Cardiac muscle cell (in vitro differentiated cells and primary cell): Measurements from ENCODE around the gene PLCB2. TPM values are rescaled to one million over a fixed set of nuclear protein-coding genes. Genes with fewer than 3 reads are reported as not detected.
A peak's percentile ranks its signal among the peaks of the same experiment; 100 is the strongest.

ENCODE experiments used
- DNase-seq, 2 donors: peaks; one replicate each; pipeline versions ENCODE4 v3.0.0 to v3.0.0-alpha.2; 2010 to 2017; ENCODE audit warnings: low read depth in 1 of 2, low spot score in 1 of 2
- H3K27ac ChIP-seq: fragments of 200-600 bp; sonication (generic); 2 replicates; pipeline ENCODE4 v1.5.1; 2016
- H3K27me3 ChIP-seq: fragments of 200-600 bp; sonication (generic); 2 replicates; pipeline ENCODE4 v1.6.0; 2016; ENCODE audit warnings: control low read depth
- H3K36me3 ChIP-seq: fragments of 200-600 bp; sonication (generic); 2 replicates; pipeline ENCODE4 v1.5.1; 2016; ENCODE audit warnings: control low read depth
- H3K4me1 ChIP-seq: fragments of 200-600 bp; sonication (generic); 2 replicates; pipeline ENCODE4 v1.8.1; 2017; ENCODE audit warnings: low read depth, mild to moderate bottlenecking, mixed run types
- H3K4me3 ChIP-seq: fragments of 200-600 bp; sonication (generic); 2 replicates; pipeline ENCODE4 v1.5.1; 2016; ENCODE audit warnings: mild to moderate bottlenecking
- H3K9me3 ChIP-seq: fragments of 200-600 bp; sonication (generic); 2 replicates; pipeline ENCODE4 v1.5.1; 2017; ENCODE audit warnings: low read depth, mild to moderate bottlenecking, control low read depth
- polyA plus RNA-seq: library from polyadenylated mRNA; unstranded; fragments of >200 nt; fragmentation: Nextera tagmentation; extraction: Ambion mirVana; gene quantifications from 2 replicates; pipeline ENCODE4 v1.2.1, GENCODE V29; 2016
- total RNA-seq: library from RNA; depleted of rRNA; stranded (reverse); fragments of >200 nt; gene quantifications from 2 replicates; pipeline ENCODE4 v1.2.3, GENCODE V29; 2016
- TF ChIP-seq, protein P1 (sequence below): IDR thresholded peaks from 2 replicates; pipeline ENCODE4 v1.5.1; 2012; ENCODE audit warnings: low read depth, mild to moderate bottlenecking, low read length

PLCB2 gene
- total and polyA plus RNA-seq, 2 experiments from 2014 or later = 28.3 to 41.2 TPM

- no peak overlapping the region for H3K4me3 ChIP-seq
- peak overlapping the region; percentile 97 for H3K27ac ChIP-seq
- no peaks in the 10 kb centered on the region for H3K36me3 ChIP-seq
- H3K9me3 ChIP-seq = no peaks in the 10 kb centered on the region
- no peaks in the 10 kb centered on the region for H3K27me3 ChIP-seq
- H3K4me1 ChIP-seq = peaks cover 42% of the 10 kb centered on the region
- DNase-seq = peak; percentile 53 to 88
- TF ChIP-seq, protein P1, sequence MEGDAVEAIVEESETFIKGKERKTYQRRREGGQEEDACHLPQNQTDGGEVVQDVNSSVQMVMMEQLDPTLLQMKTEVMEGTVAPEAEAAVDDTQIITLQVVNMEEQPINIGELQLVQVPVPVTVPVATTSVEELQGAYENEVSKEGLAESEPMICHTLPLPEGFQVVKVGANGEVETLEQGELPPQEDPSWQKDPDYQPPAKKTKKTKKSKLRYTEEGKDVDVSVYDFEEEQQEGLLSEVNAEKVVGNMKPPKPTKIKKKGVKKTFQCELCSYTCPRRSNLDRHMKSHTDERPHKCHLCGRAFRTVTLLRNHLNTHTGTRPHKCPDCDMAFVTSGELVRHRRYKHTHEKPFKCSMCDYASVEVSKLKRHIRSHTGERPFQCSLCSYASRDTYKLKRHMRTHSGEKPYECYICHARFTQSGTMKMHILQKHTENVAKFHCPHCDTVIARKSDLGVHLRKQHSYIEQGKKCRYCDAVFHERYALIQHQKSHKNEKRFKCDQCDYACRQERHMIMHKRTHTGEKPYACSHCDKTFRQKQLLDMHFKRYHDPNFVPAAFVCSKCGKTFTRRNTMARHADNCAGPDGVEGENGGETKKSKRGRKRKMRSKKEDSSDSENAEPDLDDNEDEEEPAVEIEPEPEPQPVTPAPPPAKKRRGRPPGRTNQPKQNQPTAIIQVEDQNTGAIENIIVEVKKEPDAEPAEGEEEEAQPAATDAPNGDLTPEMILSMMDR = no peak
These were observed 6.1 kb downstream of the PLCB2 start for GRCh38 chr15:40301467-40302179.

DNA sequence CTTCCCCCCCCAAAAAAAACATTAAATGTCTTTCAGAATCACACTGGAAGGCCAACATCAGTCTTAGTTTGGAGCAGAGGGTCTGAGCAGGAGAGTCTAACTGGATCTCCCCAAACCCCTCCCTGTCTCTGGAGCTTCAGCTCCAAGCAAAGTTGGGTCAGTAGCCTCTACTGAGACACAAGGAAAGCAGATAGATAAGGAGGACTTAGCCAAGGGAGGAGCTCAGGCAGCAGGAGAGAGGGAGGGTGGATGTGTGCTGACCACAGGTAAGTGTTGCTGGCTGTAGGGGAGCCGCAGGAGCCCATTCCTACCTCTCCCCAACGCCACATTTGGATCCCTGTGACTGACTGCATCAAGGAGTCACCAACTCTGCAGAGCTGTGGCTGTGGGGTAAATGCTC, 7.0 kb downstream of the PLCB2 start:
- peak overlapping the region; percentile 97 for H3K27ac ChIP-seq
- no peak overlapping the region for H3K4me3 ChIP-seq
- H3K9me3 ChIP-seq = no peaks in the 10 kb centered on the region
- peaks cover 48% of the 10 kb centered on the region for H3K4me1 ChIP-seq
- no peaks in the 10 kb centered on the region for H3K27me3 ChIP-seq
- H3K36me3 ChIP-seq = no peaks in the 10 kb centered on the region
- no peak for DNase-seq
- TF ChIP-seq, protein P1 = no peak

DNA sequence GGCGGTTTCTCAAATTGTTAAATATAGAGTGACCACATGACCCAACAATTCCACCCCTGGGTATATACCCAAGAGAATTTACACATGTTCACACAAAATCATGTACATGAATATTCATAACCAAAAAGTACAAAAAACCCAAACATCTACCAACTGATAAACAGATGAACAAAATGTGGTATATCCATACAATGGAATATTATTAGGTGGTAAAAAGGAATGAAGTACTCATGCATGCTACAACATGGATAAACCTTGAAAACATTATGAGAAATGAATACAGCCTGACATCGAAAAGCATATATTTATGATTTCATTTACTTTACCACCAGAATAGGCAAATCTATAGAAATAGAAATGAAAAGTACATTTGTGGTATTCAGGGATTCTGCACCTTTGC, 7.4 kb downstream of the PLCB2 start:
- Histone ChIP-seq H3K4me1 (peaks cover 51% of the 10 kb centered on the region), H3K27me3 (no peaks in the 10 kb centered on the region), H3K27ac (peak overlapping the region; percentile 97), H3K9me3 (no peaks in the 10 kb centered on the region), H3K4me3 (no peak overlapping the region), H3K36me3 (no peaks in the 10 kb centered on the region)
- TF ChIP-seq, protein P1 = no peak
- DNase-seq = no peak

- no peak overlapping the region for H3K4me3 ChIP-seq
- no peak for DNase-seq
- H3K4me1 ChIP-seq = peaks cover 64% of the 10 kb centered on the region
- H3K27ac ChIP-seq = no peak overlapping the region
- H3K36me3 ChIP-seq = no peaks in the 10 kb centered on the region
- TF ChIP-seq, protein P1 = no peak
- no peaks in the 10 kb centered on the region for H3K27me3 ChIP-seq
- H3K9me3 ChIP-seq = no peaks in the 10 kb centered on the region
These were observed 9.4 kb downstream of the PLCB2 start for GRCh38 chr15:40298216-40298935.

DNA sequence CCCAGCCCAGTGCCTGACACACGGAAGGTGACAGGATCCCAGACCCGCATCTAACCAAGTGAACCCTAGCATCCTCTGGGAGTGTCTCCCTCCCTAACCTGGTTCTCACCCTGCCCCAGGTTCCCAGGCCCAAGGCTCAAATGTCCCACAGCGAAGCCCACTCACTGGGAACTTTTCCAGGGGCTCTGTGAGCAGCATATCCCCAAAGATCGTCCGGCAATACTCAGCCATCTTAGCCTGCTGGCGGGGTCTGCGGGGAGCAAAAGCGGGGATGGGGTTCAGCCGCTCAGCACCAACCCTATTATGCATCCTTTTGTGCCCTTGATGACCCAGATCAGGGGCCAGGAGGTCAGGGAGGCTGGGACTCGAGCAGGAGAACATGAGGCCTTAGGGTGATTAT, 10.4 kb downstream of the PLCB2 start:
- no peak for DNase-seq
- H3K36me3 ChIP-seq = no peaks in the 10 kb centered on the region
- no peak overlapping the region for H3K4me3 ChIP-seq
- peak overlapping the region; percentile 86 for H3K27ac ChIP-seq
- no peaks in the 10 kb centered on the region for H3K27me3 ChIP-seq
- TF ChIP-seq, protein P1 = no peak
- H3K4me1 ChIP-seq = peaks cover 66% of the 10 kb centered on the region
- no peaks in the 10 kb centered on the region for H3K9me3 ChIP-seq
